HL-60 (cell line): Measurements from ENCODE around the gene TMEM132D.

Experiments
- DNase-seq, 2 experiments: peaks; one replicate each; pipeline ENCODE4 v3.0.0-alpha.2; 2010 to 2020; ENCODE audit warnings: low read depth in 1 of 2, low spot score in 1 of 2
- H3K27ac ChIP-seq: fragments of 250-450 bp; sonication (Bioruptor Pico); replicated peaks from 2 replicates; pipeline ENCODE4 v1.5.1; 2020; ENCODE audit warnings: mild to moderate bottlenecking, moderate library complexity
- H3K27me3 ChIP-seq: fragments of 250-450 bp; sonication (Bioruptor Pico); 2 replicates; pipeline ENCODE4 v1.5.1; 2021; ENCODE audit warnings: mild to moderate bottlenecking, moderate library complexity; ENCODE audit not compliant: insufficient read depth, poor library complexity, severe bottlenecking
- H3K4me3 ChIP-seq: replicated peaks from 2 replicates; pipeline ENCODE4 v1.5.1; 2011; ENCODE audit warnings: mild to moderate bottlenecking, control low read depth, low read length; ENCODE audit not compliant: insufficient read depth
- GABPA ChIP-seq: IDR thresholded peaks from 2 replicates; pipeline ENCODE4 v1.6.1; 2012; ENCODE audit warnings: low read depth
- POLR2AphosphoS5 ChIP-seq: IDR thresholded peaks from 2 replicates; pipeline ENCODE4 v1.6.1; 2012; ENCODE audit warnings: low read depth
- SPI1 ChIP-seq: IDR thresholded peaks from 2 replicates; pipeline ENCODE4 v1.6.1; 2012; ENCODE audit warnings: low read depth, mild to moderate bottlenecking, borderline replicate concordance
- TF ChIP-seq, protein P1 (sequence below): IDR thresholded peaks from 2 replicates; pipeline ENCODE4 v1.6.1; 2012; ENCODE audit warnings: low read depth; ENCODE audit not compliant: insufficient replicate concordance
- TF ChIP-seq, protein P2 (sequence below): IDR thresholded peaks from one replicate; pipeline ENCODE4 v1.5.1; 2011; ENCODE audit warnings: low read length, control low read depth, inconsistent platforms; ENCODE audit not compliant: insufficient read depth

Gene TMEM132D

DNA sequence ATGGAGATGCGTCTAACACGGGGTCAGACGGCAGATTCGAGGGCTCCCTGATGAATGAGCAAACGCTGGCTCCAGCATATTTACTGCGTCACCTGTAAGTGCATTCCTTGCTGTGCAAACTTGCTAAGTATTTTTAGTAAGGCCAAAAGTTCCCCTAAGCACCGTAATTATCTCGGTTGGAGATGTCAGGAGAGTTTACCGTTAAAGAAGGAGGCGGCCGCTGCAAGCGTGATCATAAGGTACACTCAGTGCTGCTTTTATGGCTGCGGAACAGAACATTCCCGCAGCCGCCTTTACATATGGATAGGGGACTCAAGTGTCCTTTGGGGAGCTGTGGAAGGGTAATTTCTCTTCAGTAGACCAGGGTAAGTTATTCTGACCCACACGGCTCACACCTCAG, 875.0 kb downstream of the TMEM132D start:
- H3K27me3 ChIP-seq, result no peaks in the 10 kb centered on the region
- TF ChIP-seq GABPA (no peak), SPI1 (no peak), POLR2AphosphoS5 (no peak)
- TF ChIP-seq, protein P1, sequence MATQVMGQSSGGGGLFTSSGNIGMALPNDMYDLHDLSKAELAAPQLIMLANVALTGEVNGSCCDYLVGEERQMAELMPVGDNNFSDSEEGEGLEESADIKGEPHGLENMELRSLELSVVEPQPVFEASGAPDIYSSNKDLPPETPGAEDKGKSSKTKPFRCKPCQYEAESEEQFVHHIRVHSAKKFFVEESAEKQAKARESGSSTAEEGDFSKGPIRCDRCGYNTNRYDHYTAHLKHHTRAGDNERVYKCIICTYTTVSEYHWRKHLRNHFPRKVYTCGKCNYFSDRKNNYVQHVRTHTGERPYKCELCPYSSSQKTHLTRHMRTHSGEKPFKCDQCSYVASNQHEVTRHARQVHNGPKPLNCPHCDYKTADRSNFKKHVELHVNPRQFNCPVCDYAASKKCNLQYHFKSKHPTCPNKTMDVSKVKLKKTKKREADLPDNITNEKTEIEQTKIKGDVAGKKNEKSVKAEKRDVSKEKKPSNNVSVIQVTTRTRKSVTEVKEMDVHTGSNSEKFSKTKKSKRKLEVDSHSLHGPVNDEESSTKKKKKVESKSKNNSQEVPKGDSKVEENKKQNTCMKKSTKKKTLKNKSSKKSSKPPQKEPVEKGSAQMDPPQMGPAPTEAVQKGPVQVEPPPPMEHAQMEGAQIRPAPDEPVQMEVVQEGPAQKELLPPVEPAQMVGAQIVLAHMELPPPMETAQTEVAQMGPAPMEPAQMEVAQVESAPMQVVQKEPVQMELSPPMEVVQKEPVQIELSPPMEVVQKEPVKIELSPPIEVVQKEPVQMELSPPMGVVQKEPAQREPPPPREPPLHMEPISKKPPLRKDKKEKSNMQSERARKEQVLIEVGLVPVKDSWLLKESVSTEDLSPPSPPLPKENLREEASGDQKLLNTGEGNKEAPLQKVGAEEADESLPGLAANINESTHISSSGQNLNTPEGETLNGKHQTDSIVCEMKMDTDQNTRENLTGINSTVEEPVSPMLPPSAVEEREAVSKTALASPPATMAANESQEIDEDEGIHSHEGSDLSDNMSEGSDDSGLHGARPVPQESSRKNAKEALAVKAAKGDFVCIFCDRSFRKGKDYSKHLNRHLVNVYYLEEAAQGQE, result no peak
- TF ChIP-seq, protein P2, sequence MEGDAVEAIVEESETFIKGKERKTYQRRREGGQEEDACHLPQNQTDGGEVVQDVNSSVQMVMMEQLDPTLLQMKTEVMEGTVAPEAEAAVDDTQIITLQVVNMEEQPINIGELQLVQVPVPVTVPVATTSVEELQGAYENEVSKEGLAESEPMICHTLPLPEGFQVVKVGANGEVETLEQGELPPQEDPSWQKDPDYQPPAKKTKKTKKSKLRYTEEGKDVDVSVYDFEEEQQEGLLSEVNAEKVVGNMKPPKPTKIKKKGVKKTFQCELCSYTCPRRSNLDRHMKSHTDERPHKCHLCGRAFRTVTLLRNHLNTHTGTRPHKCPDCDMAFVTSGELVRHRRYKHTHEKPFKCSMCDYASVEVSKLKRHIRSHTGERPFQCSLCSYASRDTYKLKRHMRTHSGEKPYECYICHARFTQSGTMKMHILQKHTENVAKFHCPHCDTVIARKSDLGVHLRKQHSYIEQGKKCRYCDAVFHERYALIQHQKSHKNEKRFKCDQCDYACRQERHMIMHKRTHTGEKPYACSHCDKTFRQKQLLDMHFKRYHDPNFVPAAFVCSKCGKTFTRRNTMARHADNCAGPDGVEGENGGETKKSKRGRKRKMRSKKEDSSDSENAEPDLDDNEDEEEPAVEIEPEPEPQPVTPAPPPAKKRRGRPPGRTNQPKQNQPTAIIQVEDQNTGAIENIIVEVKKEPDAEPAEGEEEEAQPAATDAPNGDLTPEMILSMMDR, result no peak
- H3K27ac ChIP-seq, result no peak overlapping the region
- no peak overlapping the region for H3K4me3 ChIP-seq
- no peak for DNase-seq

DNA sequence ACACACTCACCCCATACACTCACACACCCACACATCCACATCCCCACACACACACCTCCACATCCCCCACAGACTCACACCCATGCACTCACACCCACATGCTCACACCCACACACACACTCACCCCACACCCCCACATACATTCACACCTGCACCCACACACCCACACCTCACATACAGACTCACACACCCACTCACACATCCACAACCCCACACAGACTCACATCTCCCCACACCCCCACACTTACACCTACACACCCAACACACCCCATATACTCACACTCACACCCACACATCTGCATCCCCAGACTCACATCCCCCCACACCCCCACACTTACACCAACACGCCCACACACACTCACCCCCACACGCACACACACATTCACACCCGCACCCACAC, 878.8 kb downstream of the TMEM132D start:
- no peak overlapping the region for H3K4me3 ChIP-seq
- no peak overlapping the region for H3K27ac ChIP-seq
- TF ChIP-seq SPI1, result no peak
- TF ChIP-seq, protein P2, result no peak
- TF ChIP-seq POLR2AphosphoS5, result no peak
- TF ChIP-seq GABPA, result no peak
- TF ChIP-seq, protein P1, result no peak
- no peak for DNase-seq
- H3K27me3 ChIP-seq, result no peaks in the 10 kb centered on the region
